GM12878 (cell line): ENCODE data around the gene LPGAT1.

ENCODE experiments used
- ATF3 ChIP-seq: IDR thresholded peaks from 2 replicates; pipeline ENCODE4 v1.6.1; 2011; ENCODE audit warnings: low read depth, mild to moderate bottlenecking, low read length, moderate library complexity, borderline replicate concordance; ENCODE audit errors: extremely low read depth
- CTCF ChIP-seq, 3 experiments: IDR thresholded peaks in 2 of 3; conservative IDR thresholded peaks in 1 of 3; 2 replicates each; pipeline ENCODE4 v1.5.1; 2011; ENCODE audit warnings: low read depth in 3 of 3, low read length in 3 of 3, mild to moderate bottlenecking in 3 of 3, control low read depth in 2 of 3, moderate library complexity in 2 of 3, inconsistent platforms in 1 of 3, mixed read lengths in 1 of 3; ENCODE audit not compliant: control insufficient read depth in 2 of 3, insufficient read depth in 1 of 3; ENCODE audit errors: extremely low read depth in 1 of 3
- HCFC1 ChIP-seq: fragments of 150-350 bp; IDR thresholded peaks from 2 replicates; pipeline ENCODE4 v1.6.1; 2014; ENCODE audit warnings: low read length
- NBN ChIP-seq: fragments of 450-650 bp; IDR thresholded peaks from 2 replicates; pipeline ENCODE4 v1.6.1; 2016
- NKRF ChIP-seq: fragments of 450-650 bp; conservative IDR thresholded peaks from 2 replicates; pipeline ENCODE4 v1.6.1; 2017; ENCODE audit warnings: mild to moderate bottlenecking, moderate library complexity
- POLR2A ChIP-seq: IDR thresholded peaks from 2 replicates; pipeline ENCODE4 v1.6.1; 2011; ENCODE audit warnings: low read depth, mild to moderate bottlenecking, low read length
- POLR2AphosphoS5 ChIP-seq: IDR thresholded peaks from 2 replicates; pipeline ENCODE4 v1.6.1; 2011; ENCODE audit warnings: mild to moderate bottlenecking, low read length, inconsistent platforms

- TF ChIP-seq CTCF (IDR thresholded peaks at IDR 0.05 in 2 of 3, conservative IDR thresholded peaks at IDR 0.05 in 1 of 3; ENCODE audit: control insufficient read depth in 2 of 3, extremely low read depth in 1 of 3, insufficient read depth in 1 of 3, low read depth in 3 of 3, low read length in 3 of 3): no peak
- no peak for TF ChIP-seq HCFC1
- TF ChIP-seq POLR2A: no peak
- TF ChIP-seq NKRF: no peak
- TF ChIP-seq POLR2AphosphoS5: no peak
- no peak for TF ChIP-seq NBN
- no peak for TF ChIP-seq ATF3
Observed at GRCh38 chr1:211859405-211859804, 28.8 kb upstream of the LPGAT1 start.
